Activated CD8-positive, alpha-beta memory T cell treated with anti-CD3 and anti-CD28 coated beads for 36 hours (primary cell): ENCODE results near the gene FRMD4A. TPM values are rescaled to one million over a fixed set of nuclear protein-coding genes. Genes with fewer than 3 reads are reported as not detected.
"Not testable (repeated sequence)": the region's sequence is repeated elsewhere in the genome, so short reads cannot be mapped to it uniquely, and the experiment has no call there.

ENCODE experiments used
- CTCF ChIA-PET: fragments of 350-600 bp; sonication (Branson Sonifier 250); formaldehyde crosslinking; loops from one replicate; lab custom pipeline; 2021; ENCODE audit warnings: antibody characterized with exemption; lab: Charles Lee
- POLR2A ChIA-PET: fragments of 350-600 bp; sonication (Branson Sonifier 250); formaldehyde crosslinking; loops from one replicate; lab custom pipeline; 2021; ENCODE audit warnings: antibody characterized with exemption; lab: Charles Lee
- total RNA-seq, 2 experiments: library from RNA; stranded (reverse); gene quantifications; one replicate each; pipeline ENCODE4 v1.2.3, GENCODE V29; 2021

The FRMD4A gene
- total RNA-seq, 2 experiments from 2014 or later = 4.7 to 5.2 TPM

- POLR2A ChIA-PET = interaction anchor here (0.5 kb wide), 1 partner anchor 97 kb away, joined by 3 read pairs; no protein-coding TSS in a partner anchor
- CTCF ChIA-PET = no interaction called here
Observed at GRCh38 chr10:13867822-13868221, 462.9 kb downstream of the FRMD4A start.

- ChIA-PET CTCF (no interaction called here), POLR2A (no interaction called here)
Observed at GRCh38 chr10:13865758-13866491, 464.8 kb downstream of the FRMD4A start.

- CTCF ChIA-PET, POLR2A ChIA-PET: not testable (repeated sequence)
Observed at GRCh38 chr10:13865220-13865619, 465.5 kb downstream of the FRMD4A start.

- CTCF ChIA-PET = no interaction called here
- POLR2A ChIA-PET = no interaction called here
Observed at GRCh38 chr10:13862546-13863233, 468.0 kb downstream of the FRMD4A start.

GRCh38 chr10:13860886-13861285, 469.8 kb downstream of the FRMD4A start:
- ChIA-PET POLR2A (no interaction called here), CTCF (no interaction called here)

- POLR2A ChIA-PET = no interaction called here
- CTCF ChIA-PET = no interaction called here
Observed at GRCh38 chr10:13859979-13860654, 470.6 kb downstream of the FRMD4A start.

- ChIA-PET POLR2A (no interaction called here), CTCF (no interaction called here)
Observed at GRCh38 chr10:13858709-13859108, 472.0 kb downstream of the FRMD4A start.

GRCh38 chr10:13857451-13857850, 473.3 kb downstream of the FRMD4A start:
- ChIA-PET CTCF (no interaction called here), POLR2A (no interaction called here)

GRCh38 chr10:13853854-13854253, 476.9 kb downstream of the FRMD4A start:
- ChIA-PET CTCF (interaction anchor here (0.7 kb wide), 1 partner anchor 597 kb away, joined by 5 read pairs; no protein-coding TSS in a partner anchor), POLR2A (no interaction called here)

GRCh38 chr10:13852872-13853271, 477.9 kb downstream of the FRMD4A start:
- ChIA-PET CTCF (interaction anchor here (0.7 kb wide), 1 partner anchor 598 kb away, joined by 5 read pairs; no protein-coding TSS in a partner anchor), POLR2A (no interaction called here)

GRCh38 chr10:13851906-13852305, 478.8 kb downstream of the FRMD4A start:
- ChIA-PET POLR2A (no interaction called here), CTCF (no interaction called here)

- ChIA-PET POLR2A (no interaction called here), CTCF (interaction anchor here (0.7 kb wide), 1 partner anchor 196 kb away, joined by 3 read pairs; no protein-coding TSS in a partner anchor)
Observed at GRCh38 chr10:13848520-13849445, 481.9 kb downstream of the FRMD4A start.

GRCh38 chr10:13847201-13847631, 483.5 kb downstream of the FRMD4A start:
- ChIA-PET CTCF (no interaction called here), POLR2A (no interaction called here)

GRCh38 chr10:13845897-13846296, 484.8 kb downstream of the FRMD4A start:
- CTCF ChIA-PET = no interaction called here
- POLR2A ChIA-PET = no interaction called here

GRCh38 chr10:13844651-13845050, 486.1 kb downstream of the FRMD4A start:
- ChIA-PET POLR2A (no interaction called here), CTCF (no interaction called here)

- CTCF ChIA-PET = no interaction called here
- POLR2A ChIA-PET = no interaction called here
Observed at GRCh38 chr10:13842117-13842516, 488.6 kb downstream of the FRMD4A start.

GRCh38 chr10:13840036-13840435, 490.7 kb downstream of the FRMD4A start:
- CTCF ChIA-PET = no interaction called here
- POLR2A ChIA-PET = no interaction called here

- POLR2A ChIA-PET = no interaction called here
- CTCF ChIA-PET = no interaction called here
Observed at GRCh38 chr10:13839430-13839990, 491.2 kb downstream of the FRMD4A start.

- ChIA-PET POLR2A (no interaction called here), CTCF (no interaction called here)
Observed at GRCh38 chr10:13839030-13839429, 491.7 kb downstream of the FRMD4A start.
